Astrocyte (in vitro differentiated cells and primary cell): Measurements from ENCODE around the gene ACSL6. TPM values are rescaled to one million over a fixed set of nuclear protein-coding genes. Genes with fewer than 3 reads are reported as not detected.

Experiments used
- DNase-seq: peaks from one replicate; pipeline ENCODE4 v3.0.0-alpha.2; 2010; ENCODE audit warnings: low read depth
- FAIRE-seq: peaks from 2 replicates; lab custom pipeline; 2011; peaks lifted over from hg19 to GRCh38; lab: Jason Lieb, UNC
- H2AFZ ChIP-seq: 2 replicates; pipeline ENCODE4 v1.6.0; 2012; ENCODE audit warnings: low read depth, low read length, inconsistent platforms
- H3K27ac ChIP-seq: 2 replicates; pipeline ENCODE4 v1.5.1; 2011; ENCODE audit warnings: low read depth, low read length, inconsistent platforms
- H3K27me3 ChIP-seq: 2 replicates; pipeline ENCODE4 v1.6.0; 2011; ENCODE audit warnings: low read length, inconsistent platforms; ENCODE audit not compliant: insufficient read depth
- H3K36me3 ChIP-seq: 2 replicates; pipeline ENCODE4 v1.5.1; 2011; ENCODE audit warnings: low read length, inconsistent platforms; ENCODE audit not compliant: insufficient read depth
- H3K4me1 ChIP-seq: 2 replicates; pipeline ENCODE4 v1.5.1; 2011; ENCODE audit warnings: low read length, inconsistent platforms; ENCODE audit not compliant: insufficient read depth
- H3K4me2 ChIP-seq: 2 replicates; pipeline ENCODE4 v1.6.0; 2012; ENCODE audit warnings: low read length, inconsistent platforms
- H3K4me3 ChIP-seq: 2 replicates; pipeline ENCODE4 v1.5.1; 2011; ENCODE audit warnings: low read depth, mild to moderate bottlenecking, low read length, inconsistent platforms; ENCODE audit not compliant: insufficient read depth
- H3K79me2 ChIP-seq: 2 replicates; pipeline ENCODE4 v1.6.0; 2012; ENCODE audit warnings: mild to moderate bottlenecking, low read length, inconsistent platforms; ENCODE audit not compliant: insufficient read depth
- H3K9ac ChIP-seq: 2 replicates; pipeline ENCODE4 v1.6.0; 2012; ENCODE audit warnings: mild to moderate bottlenecking, low read length, inconsistent platforms
- H3K9me3 ChIP-seq: 2 replicates; pipeline ENCODE4 v1.5.1; 2012; ENCODE audit warnings: low read depth, mild to moderate bottlenecking, low read length, inconsistent platforms; ENCODE audit not compliant: insufficient read depth
- H4K20me1 ChIP-seq: 2 replicates; pipeline ENCODE4 v1.6.0; 2012; ENCODE audit warnings: low read length, inconsistent platforms; ENCODE audit not compliant: insufficient read depth
- H3K27ac Mint-ChIP-seq: one replicate; pipeline ENCODE4 v1.8.0; 2021; ENCODE audit warnings: mild to moderate bottlenecking, mixed read lengths; ENCODE audit not compliant: unreplicated experiment
- H3K27me3 Mint-ChIP-seq: one replicate; pipeline ENCODE4 v1.8.0; 2021; ENCODE audit warnings: low read depth, mixed read lengths; ENCODE audit not compliant: unreplicated experiment
- H3K36me3 Mint-ChIP-seq: one replicate; pipeline ENCODE4 v1.8.0; 2021; ENCODE audit warnings: low read depth, mixed read lengths; ENCODE audit not compliant: unreplicated experiment
- H3K4me1 Mint-ChIP-seq: one replicate; pipeline ENCODE4 v1.8.0; 2021; ENCODE audit warnings: low read depth, mixed read lengths; ENCODE audit not compliant: unreplicated experiment
- H3K4me3 Mint-ChIP-seq: one replicate; pipeline ENCODE4 v1.8.0; 2021; ENCODE audit warnings: mild to moderate bottlenecking, moderate library complexity, mixed read lengths; ENCODE audit not compliant: unreplicated experiment
- H3K9me3 Mint-ChIP-seq: one replicate; pipeline ENCODE4 v1.8.0; 2021; ENCODE audit warnings: mild to moderate bottlenecking, mixed read lengths; ENCODE audit not compliant: unreplicated experiment
- CTCF ChIP-seq: IDR thresholded peaks from 2 replicates; pipeline ENCODE4 v1.5.1; 2011; ENCODE audit warnings: low read depth, mild to moderate bottlenecking, inconsistent platforms, low read length, moderate library complexity; ENCODE audit not compliant: insufficient read depth
- EZH2 ChIP-seq: IDR thresholded peaks from 2 replicates; pipeline ENCODE4 v1.6.1; 2012; ENCODE audit warnings: mild to moderate bottlenecking, low read length, inconsistent platforms; ENCODE audit not compliant: insufficient read depth
- total RNA-seq: library from RNA; stranded (reverse); gene quantifications from 2 replicates; pipeline ENCODE4 v1.2.1, GENCODE V29; 2021

ACSL6 gene
- total RNA-seq, 1 donor from 2014 or later, result 0.07 TPM

DNA sequence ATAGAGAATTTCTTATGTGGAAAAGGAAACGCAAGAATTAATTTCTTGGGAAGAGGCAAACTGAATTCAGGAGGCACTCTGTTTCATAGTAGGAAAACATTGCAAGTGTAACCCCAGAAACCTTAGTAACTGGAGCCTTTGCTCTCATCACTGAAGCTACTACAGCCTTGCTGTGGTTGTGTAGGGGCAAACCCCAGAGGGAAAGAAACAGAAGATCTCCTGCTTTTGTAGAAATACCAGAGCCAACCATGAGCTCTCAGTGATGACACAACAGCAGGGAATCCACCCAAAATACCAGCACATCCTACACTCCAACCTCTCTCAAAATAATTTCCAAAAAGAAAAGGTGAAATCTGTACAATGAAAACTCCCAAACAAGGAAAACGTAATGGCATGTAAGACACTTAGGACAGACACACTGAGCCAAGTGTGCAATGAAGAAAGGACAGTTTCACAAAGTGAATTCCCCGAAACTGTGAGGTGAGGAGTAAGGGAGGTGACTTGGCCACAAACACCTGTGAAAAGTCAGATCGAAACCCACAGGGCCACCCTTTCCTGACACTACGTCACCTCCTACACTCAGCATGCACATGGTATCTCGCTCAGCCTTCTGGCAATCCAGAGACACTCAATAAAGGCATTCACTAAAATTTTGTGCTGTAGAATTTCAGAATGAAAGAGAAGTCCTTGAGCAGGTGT lies 8.5 kb upstream of the ACSL6 start:
- H3K4me1 Mint-ChIP-seq, result peaks cover 8% of the 10 kb centered on the region
- H3K4me3 ChIP-seq, result no peak overlapping the region
- no peak overlapping the region for H3K9ac ChIP-seq
- H3K4me2 ChIP-seq, result no peak overlapping the region
- no peak overlapping the region for H2AFZ ChIP-seq
- H3K27ac Mint-ChIP-seq, result no peak overlapping the region
- H3K9me3 Mint-ChIP-seq, result no peaks in the 10 kb centered on the region
- peaks cover 28% of the 10 kb centered on the region for H3K27me3 Mint-ChIP-seq
- H3K79me2 ChIP-seq, result no peaks in the 10 kb centered on the region
- no peaks in the 10 kb centered on the region for H4K20me1 ChIP-seq
- H3K27me3 ChIP-seq, result peaks cover 24% of the 10 kb centered on the region
- no peak for TF ChIP-seq EZH2
- no peak for TF ChIP-seq CTCF
- no peaks in the 10 kb centered on the region for H3K36me3 Mint-ChIP-seq
- FAIRE-seq, result no peak
- DNase-seq, result no peak
- H3K36me3 ChIP-seq, result no peaks in the 10 kb centered on the region
- H3K4me1 ChIP-seq, result no peaks in the 10 kb centered on the region
- no peaks in the 10 kb centered on the region for H3K9me3 ChIP-seq
- no peak overlapping the region for H3K27ac ChIP-seq
- no peak overlapping the region for H3K4me3 Mint-ChIP-seq

GRCh38 chr5:132019337-132019736 lies 7.9 kb upstream of the ACSL6 start:
- no peak overlapping the region for H2AFZ ChIP-seq
- H3K27me3 ChIP-seq, result peaks cover 24% of the 10 kb centered on the region
- H3K27ac ChIP-seq, result no peak overlapping the region
- no peak for FAIRE-seq
- H3K4me3 ChIP-seq, result no peak overlapping the region
- TF ChIP-seq CTCF (no peak), EZH2 (no peak)
- H3K9me3 Mint-ChIP-seq, result no peaks in the 10 kb centered on the region
- no peak for DNase-seq
- H3K36me3 Mint-ChIP-seq, result no peaks in the 10 kb centered on the region
- no peak overlapping the region for H3K4me3 Mint-ChIP-seq
- H3K79me2 ChIP-seq, result no peaks in the 10 kb centered on the region
- H4K20me1 ChIP-seq, result no peaks in the 10 kb centered on the region
- H3K9ac ChIP-seq, result no peak overlapping the region
- peaks cover 32% of the 10 kb centered on the region for H3K27me3 Mint-ChIP-seq
- no peak overlapping the region for H3K4me2 ChIP-seq
- no peaks in the 10 kb centered on the region for H3K4me1 ChIP-seq
- H3K27ac Mint-ChIP-seq, result no peak overlapping the region
- H3K36me3 ChIP-seq, result no peaks in the 10 kb centered on the region
- peaks cover 8% of the 10 kb centered on the region for H3K4me1 Mint-ChIP-seq
- H3K9me3 ChIP-seq, result no peaks in the 10 kb centered on the region
